ENCODE measurements around the gene CENPN. TPM values are rescaled to one million over a fixed set of nuclear protein-coding genes. Genes with fewer than 3 reads are reported as not detected.

The CENPN gene
- total RNA-seq, 4 donors from 2014 or later, result 5.8 to 9.6 (median 6.6) TPM

GRCh38 chr16:80994451-80994850 is 12.6 kb upstream of the CENPN start:
- H3K4me1 ChIP-seq, result peaks cover 0 to 9% (median 3%) of the 10 kb centered on the region in 4 donors
- no peak overlapping the region for H3K27ac ChIP-seq (replicated peaks in 1 of 4)
- no peak overlapping the region for H3K4me3 ChIP-seq
- TF ChIP-seq POLR2AphosphoS5 (IDR thresholded peaks at IDR 0.05) (no peak), CTCF (IDR thresholded peaks at IDR 0.05) (no peak), EP300 (IDR thresholded peaks at IDR 0.05) (no peak), POLR2A (IDR thresholded peaks at IDR 0.05; ENCODE audit: low read depth) (no peak)
- peaks cover 0 to 9% (median 0%) of the 10 kb centered on the region in 4 donors for H3K36me3 ChIP-seq
- no peak for DNase-seq (ENCODE audit: extremely low spot score)
- no peaks in the 10 kb centered on the region for H3K27me3 ChIP-seq
- intact Hi-C loops (cut with DNase I), result no loop called here
- H3K9me3 ChIP-seq, result no peaks in the 10 kb centered on the region

GRCh38 chr16:80996688-80997138 is 10.3 kb upstream of the CENPN start:
- WGBS, result 53% methylated on average over 4 of the region's 4 CpGs
- Histone ChIP-seq H3K27me3 (no peaks in the 10 kb centered on the region), H3K4me3 (peak overlapping the region in 1 of 4 donors; percentile 2), H3K36me3 (no peaks in the 10 kb centered on the region), H3K9me3 (no peaks in the 10 kb centered on the region), H3K4me1 (peaks cover 0 to 9% (median 3%) of the 10 kb centered on the region in 4 donors), H3K27ac (replicated peaks in 1 of 4) (no peak overlapping the region)
- no peak for TF ChIP-seq POLR2A (IDR thresholded peaks at IDR 0.05; ENCODE audit: low read depth)
- TF ChIP-seq POLR2AphosphoS5 (IDR thresholded peaks at IDR 0.05), result no peak
- TF ChIP-seq CTCF (IDR thresholded peaks at IDR 0.05), result no peak
- no peak for TF ChIP-seq EP300 (IDR thresholded peaks at IDR 0.05)
- DNase-seq (ENCODE audit: extremely low spot score), result no peak
- intact Hi-C loops (cut with DNase I), result no loop called here

GRCh38 chr16:80997139-80997798 is 9.7 kb upstream of the CENPN start:
- DNase-seq (ENCODE audit: extremely low spot score), result no peak
- intact Hi-C loops (cut with DNase I), result no loop called here
- no peak overlapping the region for H3K27ac ChIP-seq (replicated peaks in 1 of 4)
- WGBS, result 58% methylated on average over 9 of the region's 9 CpGs
- no peaks in the 10 kb centered on the region for H3K27me3 ChIP-seq
- H3K4me1 ChIP-seq, result peaks cover 0 to 9% (median 3%) of the 10 kb centered on the region in 4 donors
- TF ChIP-seq POLR2AphosphoS5 (IDR thresholded peaks at IDR 0.05) (no peak), POLR2A (IDR thresholded peaks at IDR 0.05; ENCODE audit: low read depth) (no peak), EP300 (IDR thresholded peaks at IDR 0.05) (no peak), CTCF (IDR thresholded peaks at IDR 0.05) (no peak)
- H3K9me3 ChIP-seq, result no peaks in the 10 kb centered on the region
- H3K4me3 ChIP-seq, result peak overlapping the region in 2 of 4 donors; percentile 2 to 17
- no peaks in the 10 kb centered on the region for H3K36me3 ChIP-seq

- DNase-seq (ENCODE audit: extremely low spot score), result no peak
- H3K4me1 ChIP-seq, result peaks cover 0 to 8% (median 3%) of the 10 kb centered on the region in 4 donors
- no peaks in the 10 kb centered on the region for H3K27me3 ChIP-seq
- no peaks in the 10 kb centered on the region for H3K9me3 ChIP-seq
- WGBS, result 92% methylated on average over 7 of the region's 7 CpGs
- no peak overlapping the region for H3K27ac ChIP-seq (replicated peaks in 1 of 4)
- no peak overlapping the region for H3K4me3 ChIP-seq
- intact Hi-C loops (cut with DNase I), result no loop called here
- TF ChIP-seq POLR2A (IDR thresholded peaks at IDR 0.05; ENCODE audit: low read depth) (no peak), CTCF (IDR thresholded peaks at IDR 0.05) (no peak), POLR2AphosphoS5 (IDR thresholded peaks at IDR 0.05) (no peak), EP300 (IDR thresholded peaks at IDR 0.05) (no peak)
- H3K36me3 ChIP-seq, result no peaks in the 10 kb centered on the region
Measured at GRCh38 chr16:80997964-80998620, 8.9 kb upstream of the CENPN start.

Measured in esophagus muscularis mucosa (tissue), 4 donors.